Fibroblast of the aortic adventitia (primary cell): ENCODE measurements around the gene TBC1D4. TPM values are rescaled to one million over a fixed set of nuclear protein-coding genes. Genes with fewer than 3 reads are reported as not detected.
"Not testable (repeated sequence)": the region's sequence is repeated elsewhere in the genome, so short reads cannot be mapped to it uniquely, and the experiment has no call there.

ENCODE experiments used
- DNase-seq: peaks from one replicate; pipeline ENCODE4 v3.0.0-alpha.2; 2010; ENCODE audit warnings: low read depth
- H3K4me3 ChIP-seq: 2 replicates; pipeline ENCODE4 v1.5.1; 2011; ENCODE audit warnings: low read depth, mild to moderate bottlenecking, control low read depth, low read length, moderate library complexity
- total RNA-seq: library from RNA; depleted of rRNA; stranded (reverse); fragments of >200 nt; gene quantifications from 2 replicates; pipeline ENCODE4 v1.2.3, GENCODE V29; 2012; ENCODE audit warnings: low replicate concordance
- TF ChIP-seq, protein P1 (sequence below): IDR thresholded peaks from 2 replicates; pipeline ENCODE4 v1.5.1; 2011; ENCODE audit warnings: mild to moderate bottlenecking, low read length, control low read depth, inconsistent platforms; ENCODE audit not compliant: insufficient read depth

TBC1D4 gene
- total RNA-seq, 1 donor: 9.5 TPM

DNA sequence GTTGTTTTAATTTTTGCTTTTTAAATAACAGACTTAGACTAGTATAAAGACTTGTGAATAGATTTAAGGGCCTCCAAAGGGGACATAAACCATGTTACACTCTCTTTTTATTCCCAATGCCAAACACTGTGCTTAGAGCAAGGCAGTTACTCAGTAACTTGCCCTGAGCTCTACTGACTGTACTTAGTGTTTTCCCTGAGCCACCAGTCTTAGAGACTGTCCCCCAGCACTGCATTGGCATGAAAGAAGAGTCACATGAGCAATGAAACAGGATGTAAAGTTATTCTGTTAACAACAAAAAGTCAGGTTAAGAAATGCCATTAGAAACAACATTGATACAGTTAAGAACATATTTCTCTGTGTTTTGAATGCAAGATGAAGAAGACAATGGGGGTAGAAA is 187.9 kb downstream of the TBC1D4 start:
- no peak overlapping the region for H3K4me3 ChIP-seq
- no peak for DNase-seq
- TF ChIP-seq, protein P1, sequence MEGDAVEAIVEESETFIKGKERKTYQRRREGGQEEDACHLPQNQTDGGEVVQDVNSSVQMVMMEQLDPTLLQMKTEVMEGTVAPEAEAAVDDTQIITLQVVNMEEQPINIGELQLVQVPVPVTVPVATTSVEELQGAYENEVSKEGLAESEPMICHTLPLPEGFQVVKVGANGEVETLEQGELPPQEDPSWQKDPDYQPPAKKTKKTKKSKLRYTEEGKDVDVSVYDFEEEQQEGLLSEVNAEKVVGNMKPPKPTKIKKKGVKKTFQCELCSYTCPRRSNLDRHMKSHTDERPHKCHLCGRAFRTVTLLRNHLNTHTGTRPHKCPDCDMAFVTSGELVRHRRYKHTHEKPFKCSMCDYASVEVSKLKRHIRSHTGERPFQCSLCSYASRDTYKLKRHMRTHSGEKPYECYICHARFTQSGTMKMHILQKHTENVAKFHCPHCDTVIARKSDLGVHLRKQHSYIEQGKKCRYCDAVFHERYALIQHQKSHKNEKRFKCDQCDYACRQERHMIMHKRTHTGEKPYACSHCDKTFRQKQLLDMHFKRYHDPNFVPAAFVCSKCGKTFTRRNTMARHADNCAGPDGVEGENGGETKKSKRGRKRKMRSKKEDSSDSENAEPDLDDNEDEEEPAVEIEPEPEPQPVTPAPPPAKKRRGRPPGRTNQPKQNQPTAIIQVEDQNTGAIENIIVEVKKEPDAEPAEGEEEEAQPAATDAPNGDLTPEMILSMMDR: no peak

DNA sequence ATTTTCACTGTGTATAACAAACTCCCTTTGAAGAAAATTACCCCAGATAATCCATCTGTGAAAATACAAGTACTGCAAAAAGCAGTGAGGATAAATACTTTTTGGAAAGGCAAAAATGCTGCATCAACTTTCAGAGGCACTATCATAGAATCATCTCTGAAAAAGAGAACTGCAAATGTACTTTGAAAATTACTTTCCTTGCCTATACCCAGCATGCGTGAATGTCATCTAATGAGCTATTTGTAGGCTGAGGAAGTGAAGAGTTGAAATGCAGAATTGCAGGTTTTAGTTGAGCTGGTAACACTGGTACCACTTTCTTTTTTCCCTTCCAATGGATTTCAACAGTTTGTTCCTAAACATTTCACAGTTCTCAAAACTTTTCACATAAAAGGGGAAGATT is 196.7 kb downstream of the TBC1D4 start:
- H3K4me3 ChIP-seq: no peak overlapping the region
- TF ChIP-seq, protein P1: no peak
- no peak for DNase-seq

DNA sequence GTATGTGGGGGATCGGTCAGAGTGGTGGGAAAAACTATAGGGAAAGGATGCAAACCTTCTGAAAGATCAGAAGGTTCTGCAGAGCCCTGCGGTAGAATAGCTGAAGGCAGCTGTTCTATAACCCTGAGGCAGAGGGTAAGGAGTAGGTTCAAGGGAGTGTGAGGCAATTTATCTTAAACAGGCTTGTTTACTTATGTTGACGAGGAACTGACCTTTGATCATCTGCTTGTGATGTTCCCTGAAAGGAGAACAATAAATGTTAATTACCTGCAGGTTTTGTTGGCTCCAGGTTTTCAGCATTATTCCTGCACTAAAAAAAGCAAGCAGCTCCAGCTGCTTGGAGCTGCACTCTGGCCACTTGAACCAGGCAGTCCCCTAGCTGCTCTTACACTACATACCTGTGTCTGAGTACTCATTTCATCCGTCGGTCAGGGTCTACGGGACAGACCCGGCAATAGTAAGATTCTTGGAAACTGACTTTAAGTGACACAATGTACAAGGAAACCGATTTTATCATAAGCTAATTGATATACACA is 202.1 kb downstream of the TBC1D4 start:
- TF ChIP-seq, protein P1: no peak
- DNase-seq: no peak
- H3K4me3 ChIP-seq: no peak overlapping the region

DNA sequence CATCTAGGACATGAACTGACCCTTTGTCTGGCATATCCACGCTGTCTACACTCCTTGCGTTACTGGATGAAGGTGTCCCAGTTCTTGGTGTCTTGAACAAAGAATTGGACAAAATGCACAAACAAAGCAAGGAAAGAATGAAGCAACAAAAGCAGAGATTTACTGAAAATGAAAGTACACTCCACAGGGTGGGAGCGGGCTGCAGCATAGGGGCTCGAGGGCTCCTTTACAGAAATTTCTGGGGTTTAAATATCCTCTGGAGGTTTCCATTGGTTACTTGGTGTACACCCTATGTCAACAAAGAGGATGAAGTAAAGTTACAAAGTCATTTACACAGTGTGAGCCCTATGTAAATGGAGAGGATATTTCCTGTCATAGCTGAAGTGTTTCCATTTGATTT is 208.3 kb downstream of the TBC1D4 start:
- not testable (repeated sequence) for H3K4me3 ChIP-seq, DNase-seq

DNA sequence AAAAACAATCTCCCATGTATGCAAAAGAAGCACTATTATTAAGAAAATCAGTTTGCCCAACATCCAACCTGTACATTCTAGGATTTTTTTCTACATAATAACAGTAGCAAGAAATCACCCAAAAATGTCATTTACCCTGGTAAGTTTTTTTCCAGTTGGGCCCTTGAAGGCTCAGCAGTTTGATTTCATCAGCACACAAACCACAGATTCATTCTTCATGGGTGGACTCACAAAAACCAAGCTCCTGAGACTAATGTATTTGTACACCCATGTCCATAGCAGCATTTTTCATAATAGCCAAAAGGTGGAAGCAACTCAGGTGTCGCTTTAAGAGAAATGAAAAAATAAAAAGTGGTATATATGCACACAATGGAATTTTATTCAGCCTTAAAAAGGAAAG is 210.1 kb downstream of the TBC1D4 start:
- TF ChIP-seq, protein P1: no peak
- H3K4me3 ChIP-seq: no peak overlapping the region
- DNase-seq: peak; percentile 4

DNA sequence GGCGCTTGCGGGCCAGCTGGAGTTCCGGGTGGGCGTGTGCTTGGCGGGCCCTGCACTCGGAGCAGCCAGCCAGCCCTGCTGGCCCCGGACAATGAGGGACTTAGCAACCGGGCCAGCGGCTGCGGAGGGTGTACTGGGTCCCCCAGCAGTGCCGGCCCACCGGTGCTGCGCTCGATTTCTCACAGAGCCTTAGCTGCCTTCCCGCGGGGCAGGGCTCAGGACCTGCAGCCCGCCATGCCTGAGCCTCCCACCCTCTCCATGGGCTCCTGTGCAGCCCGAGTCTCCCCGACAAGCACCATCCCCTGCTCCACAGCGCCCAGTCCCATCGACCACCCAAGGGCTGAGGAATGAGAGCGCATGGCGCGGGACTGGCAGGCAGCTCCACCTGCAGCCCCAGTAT is 213.5 kb downstream of the TBC1D4 start:
- not testable (repeated sequence) for DNase-seq, H3K4me3 ChIP-seq

DNA sequence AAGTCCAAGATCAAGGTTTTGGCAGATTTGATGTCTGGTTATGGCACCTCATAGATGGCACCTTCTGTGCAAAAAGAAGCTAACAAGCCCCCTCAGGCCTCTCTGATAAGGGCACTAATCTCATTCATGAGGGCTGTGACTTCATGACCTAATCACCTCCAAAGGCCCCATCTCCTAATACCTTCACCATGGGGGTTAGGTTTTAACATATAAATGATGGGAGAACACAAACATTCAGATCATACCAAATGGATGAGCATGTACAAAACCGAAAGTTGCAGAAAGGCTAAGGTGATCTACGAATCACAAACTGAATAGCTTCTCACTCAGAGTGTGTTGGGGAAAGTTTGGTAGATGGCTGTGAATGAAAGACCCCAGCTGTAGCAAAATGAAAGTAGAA is 217.4 kb downstream of the TBC1D4 start:
- no peak overlapping the region for H3K4me3 ChIP-seq
- TF ChIP-seq, protein P1: no peak
- DNase-seq: no peak

DNA sequence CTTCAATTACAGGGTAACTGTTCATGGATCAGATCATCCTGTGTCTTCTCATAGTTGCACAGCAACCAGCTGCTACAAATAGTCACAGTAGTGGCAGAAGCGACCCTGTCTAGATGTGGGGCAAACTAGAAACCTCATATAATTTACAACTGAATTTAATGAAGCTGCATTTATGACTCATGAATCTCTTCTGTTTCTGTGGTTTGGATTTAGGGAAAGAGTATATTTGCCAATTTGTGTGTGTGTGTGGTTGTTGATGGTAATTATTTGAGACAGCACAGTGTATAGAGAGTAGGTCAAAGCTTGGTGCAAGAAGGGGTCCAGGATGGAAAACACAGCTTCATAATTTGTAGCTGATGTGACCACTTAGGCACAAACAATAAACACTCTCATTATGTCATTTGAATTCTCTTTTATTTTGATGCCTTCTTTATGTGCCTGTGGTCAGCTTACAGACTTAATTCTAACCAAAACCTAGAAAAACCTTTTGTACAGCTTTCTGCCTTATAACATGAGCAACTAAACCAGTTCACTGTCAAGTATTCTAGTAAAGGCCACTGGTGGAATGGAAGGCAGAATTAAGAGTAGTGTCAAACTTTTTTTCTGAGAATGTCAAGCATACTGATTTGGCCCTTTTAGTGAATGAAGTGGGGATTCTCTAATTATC is 218.1 kb downstream of the TBC1D4 start:
- DNase-seq: peak; percentile 19
- no peak overlapping the region for H3K4me3 ChIP-seq
- TF ChIP-seq, protein P1: no peak
